NCI-H1694 (cell line): ENCODE measurements around the gene SLC35B3.
"Not testable (repeated sequence)": the region's sequence is repeated elsewhere in the genome, so short reads cannot be mapped to it uniquely, and the experiment has no call there.

Source experiments
- DNase-seq: peaks from one replicate; lab custom pipeline; 2025; lab: John Stamatoyannopoulos, UW

The SLC35B3 gene

DNA sequence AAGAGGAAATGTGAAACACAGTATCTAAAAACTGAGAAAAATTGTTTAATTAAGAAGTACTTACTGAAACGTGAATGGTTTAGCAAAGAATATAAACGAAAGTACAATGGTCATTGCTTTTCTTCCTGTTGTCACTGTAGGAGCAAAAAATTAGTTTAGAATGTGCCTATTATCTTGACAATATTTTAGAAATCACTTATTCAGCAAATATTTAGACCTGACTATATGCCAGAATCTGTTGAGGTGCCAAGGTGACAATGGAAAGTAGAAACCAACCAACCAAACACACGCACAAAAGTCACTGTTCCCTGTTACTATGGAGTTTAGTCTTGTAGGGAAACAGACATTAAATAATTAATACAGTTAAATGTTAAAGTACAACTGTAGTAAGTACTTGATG, 20.5 kb downstream of the SLC35B3 start:
- no peak for DNase-seq

DNA sequence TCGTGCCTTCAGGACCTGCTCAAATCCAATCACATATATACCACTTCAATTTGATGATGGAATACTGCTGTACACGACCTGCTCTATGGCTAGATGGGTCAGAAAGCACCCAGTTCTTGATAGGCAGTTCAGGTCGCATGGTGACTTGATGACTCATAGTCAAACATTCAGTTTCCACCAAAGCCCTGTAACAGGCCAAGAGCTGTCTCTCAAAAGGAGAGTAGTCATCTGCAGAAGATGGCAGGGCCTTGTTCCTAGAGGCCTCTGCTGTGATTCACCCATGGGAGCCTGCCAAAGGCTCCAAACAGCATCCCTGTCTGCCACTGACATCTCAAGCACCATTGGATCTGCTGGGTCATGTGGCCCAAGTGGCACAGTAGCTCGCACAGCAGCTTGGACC, 29.4 kb downstream of the SLC35B3 start:
- DNase-seq: not testable (repeated sequence)

DNA sequence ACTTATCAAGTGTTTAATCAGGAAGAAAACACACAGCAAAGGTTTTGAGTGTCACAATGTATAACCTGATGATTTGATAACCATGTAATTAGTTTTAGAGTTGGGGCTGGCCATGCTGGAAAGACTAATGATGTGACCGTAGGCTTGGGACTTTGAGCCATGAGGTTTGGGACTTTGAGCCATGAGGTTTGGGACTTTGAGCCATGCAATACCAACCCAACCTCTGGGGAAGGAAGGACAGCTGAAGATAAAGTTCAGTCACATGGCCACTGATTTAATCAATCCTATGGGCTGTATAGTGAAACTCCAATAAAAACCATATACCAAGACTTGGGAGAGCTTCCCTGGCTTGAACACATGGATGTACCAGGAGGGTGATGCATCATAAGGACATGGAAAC, 32.8 kb downstream of the SLC35B3 start:
- DNase-seq: no peak

DNA sequence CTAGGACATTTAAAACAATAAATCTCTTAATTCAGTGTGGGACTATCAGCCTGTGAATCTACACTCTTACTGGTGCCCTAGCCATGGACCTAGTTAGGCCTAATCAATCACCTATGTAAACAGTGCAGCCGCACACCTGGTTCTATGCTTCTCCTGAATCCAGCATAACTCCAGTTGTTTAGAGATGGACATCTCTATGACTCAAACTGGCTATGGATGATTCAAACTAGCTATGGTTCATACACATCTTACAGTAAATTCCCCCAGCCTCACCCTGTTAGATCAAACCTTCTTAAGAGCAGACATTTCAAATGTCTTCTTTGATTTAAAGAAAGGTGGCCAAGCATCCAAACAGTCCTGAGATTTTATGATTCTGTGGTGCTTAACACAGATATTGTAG, 34.7 kb downstream of the SLC35B3 start:
- DNase-seq: no peak

DNA sequence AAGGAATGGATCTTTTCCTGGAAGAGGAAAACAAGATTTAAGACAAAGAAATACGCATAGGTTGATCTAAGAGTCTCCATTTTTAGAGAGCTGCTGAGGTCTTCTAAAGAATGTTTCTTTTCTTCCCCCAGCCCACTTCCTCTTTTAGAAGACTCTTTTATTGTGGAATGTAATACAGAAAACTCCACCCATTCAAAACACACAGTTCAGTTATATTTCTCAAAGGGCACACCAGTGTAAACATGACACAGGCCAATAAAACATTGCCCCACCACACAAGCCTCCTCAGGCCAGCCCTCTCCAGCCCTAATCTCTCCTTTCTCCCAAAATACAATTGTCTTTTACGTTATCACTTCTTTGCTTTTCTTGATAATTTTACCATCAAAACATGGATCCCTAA, 42.8 kb downstream of the SLC35B3 start:
- DNase-seq: no peak

DNA sequence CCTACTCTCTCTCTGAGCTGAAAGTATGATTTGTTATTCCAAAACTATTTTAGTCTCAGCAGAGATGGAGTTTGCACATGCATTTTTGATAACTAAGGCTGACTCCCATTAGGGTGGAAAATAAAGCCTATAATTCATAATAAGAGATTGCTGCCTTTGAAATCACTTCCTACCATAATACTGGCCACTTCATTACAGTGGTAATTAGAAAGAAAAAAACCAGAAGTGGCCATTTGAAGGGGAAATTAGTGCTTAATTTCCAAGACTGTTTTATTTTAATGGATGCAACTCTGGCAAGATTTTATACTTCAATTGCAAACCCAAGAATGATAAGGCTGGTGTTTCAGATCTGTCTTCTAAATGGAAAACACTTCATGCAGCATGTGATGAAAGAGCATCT, 43.4 kb downstream of the SLC35B3 start:
- DNase-seq: no peak

DNA sequence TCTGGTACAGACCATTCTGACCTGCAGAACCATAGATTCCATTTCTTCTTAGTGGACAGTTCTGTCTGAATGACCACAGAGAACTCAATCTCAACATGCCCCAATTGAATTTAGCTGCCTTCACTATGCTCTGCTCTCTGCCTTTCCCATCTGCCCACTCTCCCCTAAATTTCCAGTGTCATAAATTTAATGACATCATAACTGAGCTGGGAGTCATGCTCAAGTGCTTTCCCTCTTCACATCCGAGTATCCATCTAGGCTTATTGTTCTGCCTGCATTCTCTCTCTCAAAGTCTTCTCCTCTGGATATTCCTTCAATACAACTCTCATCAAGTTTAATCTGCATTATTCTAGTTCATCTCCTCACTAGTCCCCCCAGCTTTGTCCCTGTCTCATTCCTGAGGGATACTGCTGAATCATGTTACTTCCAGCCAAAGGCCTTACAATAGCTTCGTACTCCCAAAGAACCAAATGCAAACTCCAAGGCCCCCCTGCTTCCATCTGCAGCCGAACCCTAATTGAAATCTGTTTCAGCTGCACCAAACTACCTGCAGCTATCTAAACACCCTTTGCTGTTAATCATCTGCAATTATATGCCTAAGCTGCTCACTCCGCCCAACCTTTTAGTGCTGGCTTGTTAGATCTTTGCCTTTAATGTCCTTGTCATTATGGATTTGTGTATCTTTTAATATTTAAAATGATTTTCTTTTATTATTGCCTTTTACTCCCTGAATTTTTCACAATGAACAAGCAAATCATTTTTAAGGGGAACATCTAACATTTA, 46.1 kb downstream of the SLC35B3 start:
- no peak for DNase-seq

DNA sequence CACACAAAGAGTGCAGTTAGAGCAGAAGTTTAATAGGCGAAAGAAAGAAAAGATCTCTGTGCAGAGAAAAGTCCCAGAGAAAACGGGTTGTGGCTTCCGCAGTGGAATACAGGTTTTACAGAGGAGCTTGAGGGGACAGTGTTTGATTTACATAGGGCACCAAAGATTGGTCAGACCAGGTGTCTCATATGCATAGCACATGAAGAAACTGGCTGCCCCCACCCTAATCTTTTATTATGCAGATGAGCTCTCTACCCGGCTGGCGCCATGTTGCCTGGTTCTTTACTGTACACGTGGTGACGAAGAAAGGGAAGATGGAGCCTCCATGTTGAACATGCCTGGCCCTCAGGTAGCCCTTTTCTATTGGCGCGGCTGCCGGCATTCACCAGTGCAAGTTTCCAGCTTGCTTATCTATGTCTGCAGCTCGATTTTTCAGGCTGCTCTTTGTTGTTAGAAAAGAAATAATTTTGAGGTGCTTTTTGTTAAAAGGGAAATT, 47.4 kb downstream of the SLC35B3 start:
- no peak for DNase-seq

DNA sequence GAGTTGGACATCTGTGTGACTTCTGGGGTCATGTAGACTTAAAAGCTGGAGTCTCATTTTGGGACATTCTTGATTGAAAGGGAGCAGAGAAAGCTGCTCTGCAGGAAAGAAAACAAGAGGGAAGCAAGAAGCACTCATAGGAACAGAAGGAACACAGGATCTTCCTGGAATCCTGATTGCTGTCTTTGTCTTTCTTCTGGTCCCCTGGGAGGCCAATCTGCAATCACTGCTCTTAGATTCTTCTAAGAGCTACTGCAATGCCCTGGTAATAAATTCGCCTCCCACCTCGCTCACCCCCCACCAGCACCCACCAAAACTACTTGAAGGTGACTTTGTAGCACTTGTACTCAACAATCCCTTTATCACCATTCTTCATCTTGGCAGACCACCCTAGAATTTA, 51.8 kb downstream of the SLC35B3 start:
- DNase-seq: no peak

DNA sequence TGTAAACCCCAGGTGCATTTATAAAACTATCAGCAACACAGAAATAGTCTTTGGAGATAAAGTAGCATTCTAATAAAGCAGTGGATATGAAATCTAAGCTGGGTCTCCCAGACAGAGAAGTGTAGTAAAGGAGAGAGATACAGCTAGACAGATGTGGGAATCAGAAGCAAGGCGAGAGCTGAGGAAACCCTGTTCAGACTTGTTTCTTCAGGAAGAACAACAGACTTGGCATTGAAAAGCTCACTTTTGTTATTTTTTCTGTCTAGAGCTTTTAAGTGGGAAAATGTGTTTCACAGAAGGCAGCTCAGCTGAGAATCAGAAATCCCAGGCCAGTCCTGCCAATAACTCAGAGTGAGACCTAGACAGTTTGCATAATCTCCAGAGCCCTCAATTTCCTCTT, 52.9 kb downstream of the SLC35B3 start:
- DNase-seq: no peak

DNA sequence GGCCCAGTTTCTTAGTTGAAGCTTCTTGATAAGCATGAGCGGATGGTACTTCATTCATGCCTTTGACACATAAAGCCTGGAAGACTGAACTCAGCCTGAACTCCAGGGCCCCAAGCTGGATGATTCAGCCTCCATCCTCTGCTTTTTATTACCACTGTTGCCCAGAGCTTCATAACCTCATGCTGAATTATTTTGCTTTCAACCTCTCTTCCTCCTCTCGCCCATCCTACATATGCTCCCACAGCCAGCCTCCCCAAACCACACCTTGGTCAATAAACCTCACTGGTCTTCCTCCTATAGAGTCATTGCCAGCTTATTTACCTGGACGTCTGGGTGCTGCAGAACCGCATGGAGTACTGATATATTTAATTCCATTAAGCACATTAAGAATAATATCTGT, 59.4 kb downstream of the SLC35B3 start:
- DNase-seq: no peak
